ENCODE results near the gene KCNIP4. TPM values are rescaled to one million over a fixed set of nuclear protein-coding genes. Genes with fewer than 3 reads are reported as not detected.

Gene KCNIP4
- total RNA-seq, 4 donors from 2014 or later = 1.3 to 11.1 TPM; not detected in 2

DNA sequence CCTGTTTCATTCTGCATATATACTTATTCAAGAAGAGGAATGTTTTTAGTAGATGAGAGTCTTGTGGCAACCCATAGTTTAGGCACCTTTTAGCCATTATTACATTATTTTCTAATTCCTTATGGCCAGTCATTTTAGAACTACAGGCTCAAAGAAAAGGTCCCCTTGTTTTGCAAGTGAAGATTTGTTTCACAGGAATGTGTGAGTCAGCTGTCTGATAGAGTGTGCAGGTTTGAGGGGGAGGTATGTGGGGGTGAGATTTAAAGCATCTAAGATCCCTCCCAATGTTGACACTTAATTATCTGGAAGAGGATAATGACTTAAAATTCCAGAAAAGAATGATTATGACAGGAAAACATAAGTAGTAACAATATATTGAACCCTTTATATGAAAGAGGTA lies 495.6 kb downstream of the KCNIP4 start:
- no peaks in the 10 kb centered on the region for H3K27me3 ChIP-seq
- H3K4me1 ChIP-seq = no peaks in the 10 kb centered on the region
- H3K27ac ChIP-seq = no peak overlapping the region
- intact Hi-C loops (cut with DNase I; ENCODE audit: low total_unique reads) = no loop called here
- no peaks in the 10 kb centered on the region for H3K36me3 ChIP-seq
- no peaks in the 10 kb centered on the region for H3K9me3 ChIP-seq
- H3K4me3 ChIP-seq = no peak overlapping the region
- no peak for TF ChIP-seq POLR2A (IDR thresholded peaks at IDR 0.05)
- TF ChIP-seq, protein P1, sequence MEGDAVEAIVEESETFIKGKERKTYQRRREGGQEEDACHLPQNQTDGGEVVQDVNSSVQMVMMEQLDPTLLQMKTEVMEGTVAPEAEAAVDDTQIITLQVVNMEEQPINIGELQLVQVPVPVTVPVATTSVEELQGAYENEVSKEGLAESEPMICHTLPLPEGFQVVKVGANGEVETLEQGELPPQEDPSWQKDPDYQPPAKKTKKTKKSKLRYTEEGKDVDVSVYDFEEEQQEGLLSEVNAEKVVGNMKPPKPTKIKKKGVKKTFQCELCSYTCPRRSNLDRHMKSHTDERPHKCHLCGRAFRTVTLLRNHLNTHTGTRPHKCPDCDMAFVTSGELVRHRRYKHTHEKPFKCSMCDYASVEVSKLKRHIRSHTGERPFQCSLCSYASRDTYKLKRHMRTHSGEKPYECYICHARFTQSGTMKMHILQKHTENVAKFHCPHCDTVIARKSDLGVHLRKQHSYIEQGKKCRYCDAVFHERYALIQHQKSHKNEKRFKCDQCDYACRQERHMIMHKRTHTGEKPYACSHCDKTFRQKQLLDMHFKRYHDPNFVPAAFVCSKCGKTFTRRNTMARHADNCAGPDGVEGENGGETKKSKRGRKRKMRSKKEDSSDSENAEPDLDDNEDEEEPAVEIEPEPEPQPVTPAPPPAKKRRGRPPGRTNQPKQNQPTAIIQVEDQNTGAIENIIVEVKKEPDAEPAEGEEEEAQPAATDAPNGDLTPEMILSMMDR (IDR thresholded peaks at IDR 0.05) = no peak
- DNase-seq = no peak

DNA sequence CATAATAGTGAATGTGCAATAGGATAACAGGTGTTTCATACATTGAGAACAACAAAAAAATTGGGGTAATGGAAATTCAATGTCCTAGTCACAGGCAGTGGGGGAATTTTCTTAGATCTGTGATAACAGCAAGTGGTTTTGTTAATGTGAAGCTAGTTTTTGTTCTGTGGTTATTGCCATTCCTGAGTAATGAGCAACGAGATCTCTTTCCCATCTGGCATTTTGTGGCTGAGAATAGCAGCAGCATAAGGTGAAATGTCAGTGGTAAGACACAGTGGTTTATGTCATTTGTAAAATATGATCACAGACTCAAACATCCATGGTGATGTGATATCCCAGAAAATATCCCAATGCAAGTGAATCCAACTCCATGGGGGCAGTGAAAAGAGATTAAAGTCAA lies 497.5 kb downstream of the KCNIP4 start:
- Histone ChIP-seq H3K36me3 (no peaks in the 10 kb centered on the region), H3K4me1 (no peaks in the 10 kb centered on the region), H3K9me3 (no peaks in the 10 kb centered on the region), H3K4me3 (no peak overlapping the region), H3K27me3 (no peaks in the 10 kb centered on the region), H3K27ac (no peak overlapping the region)
- intact Hi-C loops (cut with DNase I; ENCODE audit: low total_unique reads) = no loop called here
- TF ChIP-seq, protein P1 (IDR thresholded peaks at IDR 0.05) = no peak
- TF ChIP-seq POLR2A (IDR thresholded peaks at IDR 0.05) = no peak
- no peak for DNase-seq

DNA sequence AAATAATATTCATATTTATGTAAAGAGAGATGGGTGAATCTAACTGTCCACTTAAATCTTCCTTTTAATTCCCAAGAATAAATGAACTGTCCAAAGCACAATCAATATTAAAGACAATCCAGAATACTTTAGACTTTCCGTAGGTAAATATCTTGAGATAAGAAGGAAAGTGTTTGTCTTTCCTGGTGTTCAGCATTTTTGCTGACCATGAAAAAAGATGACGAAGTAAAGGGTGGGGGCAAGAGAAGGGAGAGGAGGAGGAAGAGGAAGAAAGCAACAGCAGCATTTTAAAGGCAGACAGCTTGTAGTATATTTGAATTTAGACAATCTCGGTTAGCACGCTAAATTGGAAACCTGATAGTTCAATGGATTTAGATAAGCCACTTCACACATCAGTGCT lies 498.2 kb downstream of the KCNIP4 start:
- TF ChIP-seq, protein P1 (IDR thresholded peaks at IDR 0.05) = no peak
- TF ChIP-seq POLR2A (IDR thresholded peaks at IDR 0.05) = no peak
- Histone ChIP-seq H3K27me3 (no peaks in the 10 kb centered on the region), H3K4me3 (no peak overlapping the region), H3K27ac (no peak overlapping the region), H3K9me3 (no peaks in the 10 kb centered on the region), H3K36me3 (no peaks in the 10 kb centered on the region), H3K4me1 (no peaks in the 10 kb centered on the region)
- DNase-seq = no peak
- intact Hi-C loops (cut with DNase I; ENCODE audit: low total_unique reads) = no loop called here

DNA sequence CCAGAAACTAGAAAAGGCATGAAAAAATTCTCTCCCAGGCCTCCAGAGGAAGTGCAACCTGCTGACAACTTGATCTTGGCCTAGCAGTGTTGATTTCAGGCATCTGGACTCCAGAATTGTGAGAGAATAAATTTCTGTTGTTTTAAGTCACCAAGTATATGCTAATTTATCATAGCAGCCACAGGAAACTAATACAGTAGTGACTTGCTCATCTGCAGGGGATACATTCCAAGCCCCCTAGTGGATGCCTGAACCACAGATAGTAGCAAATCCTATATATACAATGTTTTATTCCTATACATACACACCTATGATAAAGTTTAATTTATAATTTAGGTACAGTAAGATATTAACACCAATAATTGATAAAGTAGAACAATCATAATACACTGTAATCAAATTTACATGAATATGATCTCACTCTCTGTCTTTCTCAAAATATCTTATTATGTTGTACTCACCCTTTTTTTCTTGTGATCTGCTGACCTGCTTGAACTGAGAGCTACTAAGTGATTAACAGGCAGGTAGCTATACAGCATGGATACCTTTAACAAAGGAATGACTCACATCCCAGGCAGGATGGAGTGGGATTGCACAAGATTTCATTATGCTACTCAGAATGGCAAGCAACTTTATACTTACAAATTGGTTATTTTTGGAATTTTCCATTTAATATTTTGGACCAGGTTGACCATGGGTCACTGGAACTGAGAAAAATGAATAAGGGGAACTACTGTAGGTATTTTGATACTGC lies 501.1 kb downstream of the KCNIP4 start:
- intact Hi-C loops (cut with DNase I; ENCODE audit: low total_unique reads) = no loop called here
- Histone ChIP-seq H3K36me3 (no peaks in the 10 kb centered on the region), H3K4me1 (no peaks in the 10 kb centered on the region), H3K4me3 (no peak overlapping the region), H3K9me3 (no peaks in the 10 kb centered on the region), H3K27me3 (no peaks in the 10 kb centered on the region), H3K27ac (no peak overlapping the region)
- TF ChIP-seq POLR2A (IDR thresholded peaks at IDR 0.05) = no peak
- TF ChIP-seq, protein P1 (IDR thresholded peaks at IDR 0.05) = no peak
- DNase-seq = no peak

DNA sequence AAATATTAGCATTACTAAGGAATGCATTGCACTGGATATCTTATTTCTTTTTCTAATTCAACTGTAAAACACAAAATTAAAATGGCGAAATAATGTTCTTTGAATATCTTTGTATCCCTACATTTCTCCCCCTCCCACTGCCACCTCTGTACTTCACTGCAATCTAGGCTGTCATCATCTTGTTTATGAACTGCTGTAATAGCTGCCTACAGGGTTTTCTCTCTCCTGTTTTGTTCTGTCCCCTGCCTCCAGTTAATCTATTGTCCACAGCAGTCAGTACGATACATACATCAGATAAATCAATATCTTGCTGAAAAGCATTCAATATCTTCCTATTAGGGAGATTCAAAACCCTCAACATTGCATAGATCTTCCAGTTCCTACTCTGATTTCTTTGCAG lies 528.4 kb downstream of the KCNIP4 start:
- intact Hi-C loops (cut with DNase I; ENCODE audit: low total_unique reads) = no loop called here
- H3K27me3 ChIP-seq = no peaks in the 10 kb centered on the region
- H3K4me1 ChIP-seq = no peaks in the 10 kb centered on the region
- no peaks in the 10 kb centered on the region for H3K9me3 ChIP-seq
- no peak overlapping the region for H3K27ac ChIP-seq
- no peak overlapping the region for H3K4me3 ChIP-seq
- TF ChIP-seq, protein P1 (IDR thresholded peaks at IDR 0.05) = no peak
- no peak for TF ChIP-seq POLR2A (IDR thresholded peaks at IDR 0.05)
- no peak for DNase-seq
- no peaks in the 10 kb centered on the region for H3K36me3 ChIP-seq
